DMS153 (cell line): ENCODE data around the gene EXOSC2.

Experiments
- DNase-seq: peaks from one replicate; lab custom pipeline; 2025; lab: John Stamatoyannopoulos, UW

EXOSC2 gene

GRCh38 chr9:130698514-130698913 lies 4.9 kb downstream of the EXOSC2 start:
- no peak for DNase-seq

- no peak for DNase-seq
These were observed 5.5 kb downstream of the EXOSC2 start for GRCh38 chr9:130699047-130699446.

GRCh38 chr9:130701059-130702022 lies 7.8 kb downstream of the EXOSC2 start:
- peak; percentile 44 for DNase-seq

DNA sequence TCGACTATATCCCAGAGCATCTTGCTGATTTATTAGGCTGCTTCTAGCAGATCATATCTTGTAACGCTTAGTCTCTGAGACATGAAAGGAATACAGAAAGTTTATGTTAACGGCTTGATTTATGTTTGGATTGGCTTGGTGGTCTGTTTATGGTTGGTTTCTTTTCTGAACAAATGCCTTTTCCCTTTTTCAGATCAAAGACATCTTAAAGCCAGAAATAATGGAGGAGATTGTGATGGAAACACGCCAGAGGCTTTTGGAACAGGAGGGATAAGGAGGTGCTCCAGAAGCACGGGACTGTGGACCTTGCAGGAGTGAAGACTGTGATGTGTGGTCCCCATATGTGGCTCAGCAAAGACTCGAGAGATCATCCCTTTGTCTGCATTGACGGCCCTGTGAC lies 9.9 kb downstream of the EXOSC2 start:
- DNase-seq = no peak

GRCh38 chr9:130707225-130707976 lies 13.8 kb downstream of the EXOSC2 start:
- peak; percentile 47 for DNase-seq

- no peak for DNase-seq
These were observed 17.3 kb downstream of the EXOSC2 start for GRCh38 chr9:130710822-130711352.

DNA sequence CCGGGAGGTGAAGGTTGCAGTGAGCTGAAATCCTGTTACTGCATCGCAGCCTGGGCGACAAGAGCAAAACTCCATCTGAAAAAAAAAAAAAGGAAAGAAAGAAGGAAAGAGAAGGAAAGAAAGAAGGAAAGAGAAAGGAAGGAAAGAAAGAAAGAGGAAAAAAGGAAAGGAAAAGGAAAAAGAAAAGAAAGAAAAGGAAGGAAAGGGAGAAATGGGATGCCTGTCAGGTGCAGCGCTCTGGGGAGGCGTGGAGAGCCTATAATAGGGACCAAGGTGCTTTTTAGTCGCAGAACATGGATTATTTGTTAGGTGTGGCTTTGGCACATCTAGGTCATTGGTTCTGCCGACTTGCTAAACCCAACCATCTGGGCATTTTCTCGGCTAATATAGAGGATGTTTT lies 17.9 kb downstream of the EXOSC2 start:
- no peak for DNase-seq

- DNase-seq = peak; percentile 97
These were observed 19.1 kb downstream of the EXOSC2 start for GRCh38 chr9:130712564-130713285.

- DNase-seq = no peak
These were observed 19.8 kb downstream of the EXOSC2 start for GRCh38 chr9:130713286-130713960.

GRCh38 chr9:130714586-130715110 lies 21.1 kb downstream of the EXOSC2 start:
- no peak for DNase-seq

DNA sequence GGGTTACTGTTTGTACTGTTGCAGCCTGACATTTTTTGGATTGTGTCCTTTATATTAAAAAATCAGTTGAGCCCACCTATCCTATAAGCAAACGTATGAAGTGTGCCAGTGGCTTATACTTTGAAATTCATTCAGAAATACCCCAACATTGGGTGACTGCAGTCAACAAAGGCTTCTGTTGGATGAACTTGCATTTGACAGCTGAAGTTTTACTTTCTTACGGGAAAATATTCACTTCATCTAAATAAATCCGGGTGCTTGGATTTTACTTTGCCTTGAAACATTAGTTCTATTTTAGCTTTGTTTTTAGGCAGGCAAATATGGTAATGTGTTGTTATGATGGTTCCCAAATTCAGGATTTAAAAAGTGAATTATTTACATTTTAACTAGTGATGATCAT lies 21.7 kb downstream of the EXOSC2 start:
- no peak for DNase-seq

DNA sequence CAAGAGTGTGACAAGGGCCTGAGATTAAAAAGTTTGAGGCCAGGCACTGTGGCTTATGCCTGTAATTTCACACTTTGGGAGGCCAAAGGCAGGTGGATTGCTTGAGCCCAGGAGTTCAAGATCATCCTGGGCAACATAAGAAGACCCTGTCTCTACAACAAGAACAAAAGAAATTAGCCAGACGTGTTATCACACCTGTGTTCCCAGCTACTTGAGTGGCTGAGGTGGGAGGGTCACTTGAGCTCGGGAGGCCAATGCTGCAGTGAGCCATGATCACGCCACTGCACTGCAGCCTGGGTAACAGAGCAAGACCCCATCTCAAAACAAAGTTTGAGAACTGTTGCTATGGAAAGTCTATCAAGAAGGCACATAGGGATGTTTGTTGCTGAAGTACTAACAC lies 25.0 kb downstream of the EXOSC2 start:
- DNase-seq = no peak

- no peak for DNase-seq
These were observed 27.2 kb downstream of the EXOSC2 start for GRCh38 chr9:130720762-130721161.

GRCh38 chr9:130728721-130729120 lies 35.1 kb downstream of the EXOSC2 start:
- no peak for DNase-seq

DNA sequence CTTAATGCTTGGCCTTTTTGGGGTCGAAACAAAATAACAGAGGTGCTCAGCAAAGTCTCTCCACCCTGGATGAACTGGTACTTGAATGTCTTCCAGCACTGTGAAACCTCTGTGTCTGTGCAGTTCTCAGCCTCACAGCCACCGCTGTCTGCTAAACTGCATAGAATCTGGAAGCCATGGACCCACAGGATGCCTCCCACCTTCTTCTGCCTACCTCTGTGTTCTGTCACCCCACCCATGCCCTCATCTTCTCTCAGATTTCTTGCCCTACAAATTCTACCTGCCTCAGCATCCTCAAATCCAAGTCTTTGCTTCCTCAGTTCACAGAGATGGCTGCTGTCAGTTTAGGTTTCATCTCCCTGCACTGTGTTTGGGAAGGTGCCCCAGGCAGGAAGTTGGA lies 35.6 kb downstream of the EXOSC2 start:
- DNase-seq = no peak

GRCh38 chr9:130731355-130731754 lies 37.8 kb downstream of the EXOSC2 start:
- peak; percentile 94 for DNase-seq

DNA sequence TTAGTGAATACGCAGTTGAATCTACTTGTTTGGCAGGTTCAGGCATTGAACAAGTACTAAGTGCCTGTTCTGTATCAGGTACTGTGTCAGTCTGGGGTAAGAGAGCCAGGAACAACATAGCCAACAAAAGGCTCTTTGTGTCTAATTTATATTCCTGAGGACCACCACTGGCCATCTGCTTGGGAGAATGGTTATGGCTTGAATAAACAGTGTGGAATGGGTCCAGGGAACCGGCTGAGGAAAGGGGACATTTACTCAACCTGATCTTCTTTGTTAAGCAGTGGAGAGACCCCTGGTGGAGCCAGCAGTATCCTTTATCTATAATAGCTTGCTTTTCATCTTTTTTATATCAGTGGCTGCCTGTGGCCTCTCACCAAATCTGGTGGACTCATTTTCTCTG lies 38.6 kb downstream of the EXOSC2 start:
- peak; percentile 59 for DNase-seq

DNA sequence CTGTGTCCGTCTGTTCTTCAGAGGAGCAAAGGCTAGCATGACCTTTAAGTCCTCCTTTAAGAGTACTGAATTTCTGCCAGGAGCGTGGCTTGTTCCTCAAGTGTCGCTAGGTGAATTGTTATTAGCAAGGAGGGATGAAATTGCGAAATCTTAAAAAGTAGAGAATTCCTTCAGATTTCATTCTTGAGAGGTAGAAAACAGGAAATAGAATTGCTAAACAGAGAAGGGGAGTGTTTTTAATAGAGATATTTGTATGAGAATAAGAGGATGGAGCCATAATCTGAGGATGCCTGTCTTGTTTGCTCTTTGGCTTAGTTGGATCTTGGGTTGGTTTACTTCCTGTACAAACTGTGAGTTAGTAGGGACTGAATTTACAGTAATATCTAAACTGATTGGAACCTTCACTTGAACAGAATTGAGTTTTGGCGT lies 39.2 kb downstream of the EXOSC2 start:
- DNase-seq = no peak

DNA sequence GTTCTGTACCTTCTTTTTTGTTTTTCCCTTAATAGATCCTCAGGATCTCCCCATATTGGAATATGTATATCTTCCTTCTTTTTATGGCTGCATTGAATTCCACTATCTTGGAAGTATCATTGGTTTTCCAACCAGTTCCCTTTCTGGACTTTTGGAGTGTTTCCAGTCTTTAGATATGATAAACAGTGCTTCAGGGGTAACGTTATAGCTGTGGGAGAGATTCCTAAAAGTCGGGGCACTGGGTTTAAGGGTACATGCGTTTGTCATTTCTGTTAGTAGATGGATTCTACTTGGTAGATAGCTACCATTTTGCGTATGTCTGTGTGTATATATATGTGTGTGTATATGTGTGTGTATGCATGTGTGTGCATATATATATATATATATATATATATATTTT lies 42.0 kb downstream of the EXOSC2 start:
- no peak for DNase-seq

- DNase-seq = no peak
These were observed 43.3 kb downstream of the EXOSC2 start for GRCh38 chr9:130736834-130737233.

GRCh38 chr9:130738281-130738680 lies 44.7 kb downstream of the EXOSC2 start:
- no peak for DNase-seq
